Measurements from ENCODE around the gene SCAP. TPM values are rescaled to one million over a fixed set of nuclear protein-coding genes. Genes with fewer than 3 reads are reported as not detected.

The SCAP gene
- polyA plus RNA-seq, 1 experiment: 30.2 TPM

GRCh38 chr3:47441796-47442551 is 33.8 kb downstream of the SCAP start:
- no peak for DNase-seq (ENCODE audit: low read depth)

GRCh38 chr3:47440131-47440530 is 35.6 kb downstream of the SCAP start:
- CTCF ChIA-PET: interaction anchor here (0.8 to 2.1 kb wide), 2 partner anchors 9 to 36 kb away, joined by 3 to 5 read pairs; no protein-coding TSS in a partner anchor
- POLR2A ChIA-PET: no interaction called here
- H3K27me3 ChIP-seq (ENCODE audit: control insufficient read depth, insufficient read depth, low read length): no peaks in the 10 kb centered on the region
- H3K4me3 ChIP-seq (ENCODE audit: low read depth, low read length): no peak overlapping the region
- H3K36me3 ChIP-seq (ENCODE audit: control insufficient read depth, insufficient read depth, low read length): peaks cover 1% of the 10 kb centered on the region; the same call in 1 of the 2 replicates
- TF ChIP-seq CTCF (IDR thresholded peaks at IDR 0.05; ENCODE audit: insufficient read depth, low read depth, low read length): peak; percentile 27; the same call in 1 of the 2 replicates
- DNase-seq (ENCODE audit: low read depth): no peak

More at GRCh38 chr3:47441796-47442551, 33.8 kb downstream of the SCAP start:
- peaks cover 1% of the 10 kb centered on the region; the same call in 1 of the 2 replicates for H3K36me3 ChIP-seq (ENCODE audit: control insufficient read depth, insufficient read depth, low read length)
- ChIA-PET POLR2A (no interaction called here), CTCF (interaction anchor here (0.9 to 1.5 kb wide), 2 partner anchors 20 to 33 kb away, joined by 3 to 4 read pairs; partner anchors contain the start of gene SCAP)
- no peak for TF ChIP-seq CTCF (IDR thresholded peaks at IDR 0.05; ENCODE audit: insufficient read depth, low read depth, low read length)
- H3K4me3 ChIP-seq (ENCODE audit: low read depth, low read length): no peak overlapping the region
- H3K27me3 ChIP-seq (ENCODE audit: control insufficient read depth, insufficient read depth, low read length): no peaks in the 10 kb centered on the region

- POLR2A ChIA-PET: no interaction called here
- CTCF ChIA-PET: interaction anchor here (3.2 kb wide), 1 partner anchor 15 kb away, joined by 23 read pairs; no protein-coding TSS in a partner anchor
These were observed 39.6 kb downstream of the SCAP start for GRCh38 chr3:47436180-47436579.

GRCh38 chr3:47434849-47435248 is 40.9 kb downstream of the SCAP start:
- H3K27me3 ChIP-seq (ENCODE audit: control insufficient read depth, insufficient read depth, low read length): no peaks in the 10 kb centered on the region
- no peak overlapping the region for H3K4me3 ChIP-seq (ENCODE audit: low read depth, low read length)
- no peak for TF ChIP-seq CTCF (IDR thresholded peaks at IDR 0.05; ENCODE audit: insufficient read depth, low read depth, low read length)
- CTCF ChIA-PET: interaction anchor here (3.2 kb wide), 1 partner anchor 14 kb away, joined by 23 read pairs; no protein-coding TSS in a partner anchor
- no peak for DNase-seq (ENCODE audit: low read depth)
- peaks cover 12% of the 10 kb centered on the region for H3K36me3 ChIP-seq (ENCODE audit: control insufficient read depth, insufficient read depth, low read length)
- POLR2A ChIA-PET: no interaction called here

More at GRCh38 chr3:47436180-47436579, 39.6 kb downstream of the SCAP start:
- no peak for TF ChIP-seq CTCF (IDR thresholded peaks at IDR 0.05; ENCODE audit: insufficient read depth, low read depth, low read length)
- Histone ChIP-seq H3K4me3 (ENCODE audit: low read depth, low read length) (no peak overlapping the region), H3K27me3 (ENCODE audit: control insufficient read depth, insufficient read depth, low read length) (no peaks in the 10 kb centered on the region), H3K36me3 (ENCODE audit: control insufficient read depth, insufficient read depth, low read length) (peaks cover 8% of the 10 kb centered on the region)
- no peak for DNase-seq (ENCODE audit: low read depth)

- no peak for DNase-seq (ENCODE audit: low read depth)
- Histone ChIP-seq H3K27me3 (ENCODE audit: control insufficient read depth, insufficient read depth, low read length) (no peaks in the 10 kb centered on the region), H3K36me3 (ENCODE audit: control insufficient read depth, insufficient read depth, low read length) (peaks cover 11% of the 10 kb centered on the region), H3K4me3 (ENCODE audit: low read depth, low read length) (no peak overlapping the region)
- ChIA-PET CTCF (interaction anchor here (1.0 to 3.2 kb wide), 2 partner anchors 13 to 41 kb away, joined by 4 to 23 read pairs; no protein-coding TSS in a partner anchor), POLR2A (no interaction called here)
- TF ChIP-seq CTCF (IDR thresholded peaks at IDR 0.05; ENCODE audit: insufficient read depth, low read depth, low read length): no peak
These were observed 41.9 kb downstream of the SCAP start for GRCh38 chr3:47433796-47434195.
